Measurements from ENCODE around the gene NIBAN1.

- TF ChIP-seq, protein P1, sequence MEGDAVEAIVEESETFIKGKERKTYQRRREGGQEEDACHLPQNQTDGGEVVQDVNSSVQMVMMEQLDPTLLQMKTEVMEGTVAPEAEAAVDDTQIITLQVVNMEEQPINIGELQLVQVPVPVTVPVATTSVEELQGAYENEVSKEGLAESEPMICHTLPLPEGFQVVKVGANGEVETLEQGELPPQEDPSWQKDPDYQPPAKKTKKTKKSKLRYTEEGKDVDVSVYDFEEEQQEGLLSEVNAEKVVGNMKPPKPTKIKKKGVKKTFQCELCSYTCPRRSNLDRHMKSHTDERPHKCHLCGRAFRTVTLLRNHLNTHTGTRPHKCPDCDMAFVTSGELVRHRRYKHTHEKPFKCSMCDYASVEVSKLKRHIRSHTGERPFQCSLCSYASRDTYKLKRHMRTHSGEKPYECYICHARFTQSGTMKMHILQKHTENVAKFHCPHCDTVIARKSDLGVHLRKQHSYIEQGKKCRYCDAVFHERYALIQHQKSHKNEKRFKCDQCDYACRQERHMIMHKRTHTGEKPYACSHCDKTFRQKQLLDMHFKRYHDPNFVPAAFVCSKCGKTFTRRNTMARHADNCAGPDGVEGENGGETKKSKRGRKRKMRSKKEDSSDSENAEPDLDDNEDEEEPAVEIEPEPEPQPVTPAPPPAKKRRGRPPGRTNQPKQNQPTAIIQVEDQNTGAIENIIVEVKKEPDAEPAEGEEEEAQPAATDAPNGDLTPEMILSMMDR (IDR thresholded peaks at IDR 0.05; ENCODE audit: low read depth, low read length, poor library complexity, severe bottlenecking), result no peak
- no peak for TF ChIP-seq EZH2phosphoT487 (IDR thresholded peaks at IDR 0.05; ENCODE audit: borderline replicate concordance, low read length)
These were observed 8.1 kb downstream of the NIBAN1 start for GRCh38 chr1:184965944-184966860.

Data from DOHH2 (cell line).